GM12801 (cell line): Measurements from ENCODE around the gene EBF4.

Experiments used
- TF ChIP-seq, protein P1 (sequence below): IDR thresholded peaks from one replicate; pipeline ENCODE4 v1.5.1; 2011; ENCODE audit warnings: control low read depth; ENCODE audit not compliant: insufficient read length; ENCODE audit errors: extremely low read depth

Gene EBF4

DNA sequence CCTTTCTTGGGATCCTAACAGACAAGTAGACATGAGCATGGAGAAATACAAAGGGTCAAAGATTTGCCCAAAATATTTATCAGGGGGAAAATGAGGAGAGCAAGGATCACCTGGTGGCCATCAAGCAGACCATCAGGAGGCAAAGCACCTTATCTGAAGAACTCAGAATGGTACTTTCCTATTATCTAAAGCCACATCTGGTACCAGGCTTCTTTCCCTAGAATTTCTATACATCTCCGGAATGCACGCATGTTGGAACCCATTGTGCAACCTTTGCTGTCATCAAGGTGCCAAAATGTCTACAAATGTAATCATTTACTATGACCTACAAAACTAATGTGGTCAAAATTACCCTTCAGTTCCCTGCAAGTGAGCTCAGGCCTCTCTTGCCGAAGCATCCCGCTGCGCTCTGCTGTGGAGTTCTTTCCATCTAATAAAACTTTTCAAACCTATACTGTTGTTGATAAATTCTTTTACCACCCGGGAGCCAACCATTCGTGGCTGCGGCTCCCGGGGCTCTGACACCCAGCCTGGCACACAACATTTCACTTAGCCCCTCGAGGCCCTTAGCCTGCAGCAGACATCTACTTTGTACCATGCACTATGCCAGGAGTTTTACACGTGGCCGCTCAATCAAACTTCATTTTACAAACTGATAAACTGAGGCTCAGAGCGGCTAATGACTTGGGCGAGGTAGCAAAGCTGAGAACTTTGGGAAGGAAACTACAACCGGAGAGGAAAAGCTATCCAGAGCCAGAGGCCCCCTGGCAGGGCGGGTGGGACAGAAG lies 111.7 kb downstream of the EBF4 start:
- TF ChIP-seq, protein P1, sequence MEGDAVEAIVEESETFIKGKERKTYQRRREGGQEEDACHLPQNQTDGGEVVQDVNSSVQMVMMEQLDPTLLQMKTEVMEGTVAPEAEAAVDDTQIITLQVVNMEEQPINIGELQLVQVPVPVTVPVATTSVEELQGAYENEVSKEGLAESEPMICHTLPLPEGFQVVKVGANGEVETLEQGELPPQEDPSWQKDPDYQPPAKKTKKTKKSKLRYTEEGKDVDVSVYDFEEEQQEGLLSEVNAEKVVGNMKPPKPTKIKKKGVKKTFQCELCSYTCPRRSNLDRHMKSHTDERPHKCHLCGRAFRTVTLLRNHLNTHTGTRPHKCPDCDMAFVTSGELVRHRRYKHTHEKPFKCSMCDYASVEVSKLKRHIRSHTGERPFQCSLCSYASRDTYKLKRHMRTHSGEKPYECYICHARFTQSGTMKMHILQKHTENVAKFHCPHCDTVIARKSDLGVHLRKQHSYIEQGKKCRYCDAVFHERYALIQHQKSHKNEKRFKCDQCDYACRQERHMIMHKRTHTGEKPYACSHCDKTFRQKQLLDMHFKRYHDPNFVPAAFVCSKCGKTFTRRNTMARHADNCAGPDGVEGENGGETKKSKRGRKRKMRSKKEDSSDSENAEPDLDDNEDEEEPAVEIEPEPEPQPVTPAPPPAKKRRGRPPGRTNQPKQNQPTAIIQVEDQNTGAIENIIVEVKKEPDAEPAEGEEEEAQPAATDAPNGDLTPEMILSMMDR, result no peak

DNA sequence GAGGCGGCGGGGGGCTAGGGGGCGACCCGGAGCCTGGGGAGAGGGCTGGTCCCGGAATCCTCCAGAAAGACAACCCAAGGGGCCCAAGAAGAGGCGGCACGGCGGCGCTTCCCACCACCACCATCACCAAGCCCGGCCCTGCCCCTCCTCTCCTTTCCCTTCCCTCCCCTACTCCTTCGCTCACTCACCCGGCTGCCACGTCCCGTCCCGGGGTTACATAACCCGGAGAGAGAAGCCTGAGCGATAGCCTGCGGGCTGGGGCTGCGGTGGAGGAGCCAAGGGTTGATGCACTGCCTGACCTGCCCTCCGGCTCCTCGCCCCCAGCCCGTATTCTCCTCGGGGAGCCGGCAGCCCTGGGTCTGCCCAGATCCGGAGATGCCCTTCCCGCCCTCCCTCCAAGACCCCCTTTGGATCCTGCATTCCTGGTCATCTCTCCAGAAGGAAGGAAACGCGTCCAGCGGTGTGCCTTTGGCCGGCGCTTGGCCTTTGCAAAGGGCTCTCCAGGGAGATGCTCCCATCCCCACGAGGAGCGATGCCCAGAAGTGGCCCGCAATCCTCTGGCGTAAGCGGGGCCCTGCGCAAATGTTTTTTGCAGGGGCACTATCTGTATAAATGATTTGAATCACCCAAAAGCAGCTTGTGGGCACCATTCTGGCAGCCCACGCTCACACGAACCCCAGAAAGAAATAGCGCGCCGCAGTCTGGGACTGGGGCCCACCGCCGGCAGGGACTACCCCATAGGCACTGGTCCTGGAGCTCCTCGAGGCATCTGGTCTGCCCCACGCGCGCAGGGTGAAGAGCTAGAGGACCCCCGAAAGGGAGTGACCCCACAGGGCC lies 112.5 kb downstream of the EBF4 start:
- TF ChIP-seq, protein P1, result no peak

DNA sequence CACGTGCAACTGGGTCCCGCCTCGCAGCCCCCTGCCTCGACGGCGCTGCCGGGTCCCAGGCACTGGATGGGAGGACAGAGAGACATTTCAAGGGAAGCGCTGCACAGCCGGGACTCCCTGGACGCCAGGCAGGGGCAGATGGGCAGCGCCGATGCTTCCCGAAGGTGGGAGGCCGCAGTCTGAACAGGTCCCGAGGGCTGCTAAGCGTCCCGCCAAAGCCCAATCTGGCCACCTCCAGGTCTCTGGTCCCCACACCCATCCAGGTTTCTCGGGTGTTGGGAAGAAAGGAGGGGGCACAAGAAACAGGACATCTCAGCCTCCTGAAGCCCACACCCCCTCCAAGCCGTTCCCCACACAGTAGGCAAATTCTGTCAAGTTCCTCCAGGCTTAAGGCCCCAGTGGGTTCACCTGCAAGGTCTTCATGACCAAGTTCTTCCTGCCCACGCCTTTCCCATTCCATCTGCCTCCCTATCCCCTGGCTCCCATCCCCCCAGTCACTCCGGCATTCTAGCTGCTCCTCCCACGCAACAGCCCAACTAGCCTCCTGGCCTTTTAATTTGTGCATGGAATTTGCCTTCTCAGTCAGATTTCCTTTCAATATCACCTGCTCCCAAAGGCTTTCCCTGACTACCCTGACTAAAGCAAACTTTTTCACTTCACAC lies 113.2 kb downstream of the EBF4 start:
- TF ChIP-seq, protein P1, result no peak

DNA sequence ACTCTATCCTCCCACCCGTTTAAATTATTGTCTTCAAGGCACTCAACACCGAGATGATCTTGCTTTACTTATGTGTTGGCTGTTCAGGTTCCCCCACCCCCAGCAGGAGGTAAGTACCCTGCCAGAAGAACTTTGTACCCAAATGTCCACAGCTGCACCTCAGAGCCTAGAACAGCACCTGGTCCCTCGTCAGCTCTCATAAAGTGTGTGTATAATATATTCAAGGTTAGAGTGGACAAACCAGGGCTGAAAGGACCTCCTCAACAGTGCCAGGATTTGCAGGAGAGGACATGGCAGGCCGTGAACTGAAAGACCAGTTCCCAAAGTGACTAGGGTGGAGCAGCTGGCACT lies 113.7 kb downstream of the EBF4 start:
- TF ChIP-seq, protein P1, result no peak

DNA sequence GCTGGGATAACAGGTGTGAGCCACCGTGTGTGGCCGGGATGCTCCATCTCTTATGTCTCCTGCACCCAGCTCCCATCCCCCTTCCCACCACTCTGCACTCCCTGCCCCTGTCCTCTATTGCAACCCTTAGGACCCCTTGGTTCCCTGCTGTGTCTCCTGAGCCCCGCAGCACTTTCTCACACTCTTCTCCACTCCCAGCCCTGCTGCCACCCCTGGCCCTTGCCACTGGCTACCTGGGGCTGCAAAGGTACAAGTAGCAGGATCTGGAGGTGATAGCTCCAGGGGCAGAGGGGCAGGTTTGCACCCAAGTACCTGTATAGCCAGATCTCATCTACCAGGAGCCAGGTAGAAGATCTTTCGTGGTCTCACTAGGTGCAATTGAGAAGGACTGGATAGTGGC lies 114.4 kb downstream of the EBF4 start:
- TF ChIP-seq, protein P1, result no peak

DNA sequence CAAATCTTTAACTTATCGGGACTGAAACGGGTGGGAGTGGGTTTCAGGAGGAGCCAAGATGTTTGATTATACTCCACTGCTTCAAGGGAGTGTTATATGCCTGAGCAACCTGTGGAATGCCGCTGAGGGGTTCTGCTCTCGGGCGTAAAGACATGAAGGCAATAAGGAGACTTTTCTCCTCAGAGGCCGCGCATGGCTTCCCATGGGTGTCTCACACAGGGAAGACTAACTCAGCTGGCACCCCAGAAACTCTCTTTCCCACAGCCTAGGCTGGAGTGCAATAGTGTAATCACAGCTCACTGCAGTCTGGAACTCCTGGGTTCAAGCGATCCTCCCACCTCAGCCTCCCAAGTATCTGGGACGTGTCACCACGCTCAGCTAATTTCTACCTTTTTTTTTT lies 117.1 kb downstream of the EBF4 start:
- TF ChIP-seq, protein P1, result no peak
